H9 (cell line): Measurements from ENCODE around the gene TMCO6. TPM values are rescaled to one million over a fixed set of nuclear protein-coding genes. Genes with fewer than 3 reads are reported as not detected.

ENCODE experiments used
- DNase-seq: peaks from one replicate; pipeline ENCODE4 v3.0.0-alpha.2; 2017
- H2AFZ ChIP-seq: one replicate; pipeline ENCODE4 v1.6.1; 2013; ENCODE audit warnings: mild to moderate bottlenecking, low read length, control low read depth, moderate library complexity
- H2AK5ac ChIP-seq: 2 replicates; pipeline ENCODE4 v1.6.1; 2013; ENCODE audit warnings: low read length, control low read depth, mixed read lengths; ENCODE audit not compliant: insufficient read length
- H2BK120ac ChIP-seq: one replicate; pipeline ENCODE4 v1.6.1; 2013; ENCODE audit warnings: low read depth, mild to moderate bottlenecking, low read length, control low read depth, inconsistent platforms; ENCODE audit not compliant: poor library complexity, severe bottlenecking
- H2BK12ac ChIP-seq: 2 replicates; pipeline ENCODE4 v1.6.1; 2013; ENCODE audit warnings: low read length, control low read depth, mixed read lengths, low read depth; ENCODE audit not compliant: insufficient read length
- H2BK15ac ChIP-seq: 2 replicates; pipeline ENCODE4 v1.6.1; 2013; ENCODE audit warnings: low read depth, low read length, control low read depth
- H2BK20ac ChIP-seq: one replicate; pipeline ENCODE4 v1.6.1; 2013; ENCODE audit warnings: low read depth, mild to moderate bottlenecking, low read length, control low read depth, inconsistent platforms; ENCODE audit not compliant: poor library complexity, severe bottlenecking
- H2BK5ac ChIP-seq: 2 replicates; pipeline ENCODE4 v1.6.1; 2013; ENCODE audit warnings: low read length, control low read depth, mixed read lengths; ENCODE audit not compliant: insufficient read length
- H3K14ac ChIP-seq: 2 replicates; pipeline ENCODE4 v1.6.1; 2013; ENCODE audit warnings: low read length, control low read depth; ENCODE audit not compliant: insufficient read depth
- H3K18ac ChIP-seq: 2 replicates; pipeline ENCODE4 v1.6.1; 2013; ENCODE audit warnings: low read depth, mild to moderate bottlenecking, mixed read lengths, low read length, control low read depth; ENCODE audit not compliant: insufficient read length
- H3K23ac ChIP-seq: 2 replicates; pipeline ENCODE4 v1.6.1; 2013; ENCODE audit warnings: low read length, control low read depth, mixed read lengths, low read depth; ENCODE audit not compliant: insufficient read length
- H3K23me2 ChIP-seq: 2 replicates; pipeline ENCODE4 v1.6.1; 2013; ENCODE audit warnings: low read depth, mild to moderate bottlenecking, mixed read lengths, low read length, control low read depth; ENCODE audit not compliant: insufficient read length, poor library complexity, severe bottlenecking
- H3K27ac ChIP-seq: 2 replicates; pipeline ENCODE4 v1.5.1; 2013; ENCODE audit warnings: low read length, control low read depth, mixed read lengths, low read depth; ENCODE audit not compliant: insufficient read length
- H3K27me3 ChIP-seq: 2 replicates; pipeline ENCODE4 v1.6.1; 2013; ENCODE audit warnings: low read length, control low read depth, inconsistent platforms; ENCODE audit not compliant: insufficient read depth
- H3K4ac ChIP-seq: 2 replicates; pipeline ENCODE4 v1.6.1; 2013; ENCODE audit warnings: low read depth, mild to moderate bottlenecking, control low read depth, inconsistent platforms, low read length, moderate library complexity
- H3K4me1 ChIP-seq: 2 replicates; pipeline ENCODE4 v1.6.1; 2013; ENCODE audit warnings: low read length, control low read depth, inconsistent platforms; ENCODE audit not compliant: insufficient read depth
- H3K4me2 ChIP-seq: 2 replicates; pipeline ENCODE4 v1.6.1; 2013; ENCODE audit warnings: low read length, control low read depth, mixed read lengths; ENCODE audit not compliant: insufficient read length, insufficient read depth
- H3K56ac ChIP-seq: 2 replicates; pipeline ENCODE4 v1.6.1; 2013; ENCODE audit warnings: low read depth, mild to moderate bottlenecking, mixed read lengths, low read length, control low read depth; ENCODE audit not compliant: insufficient read length
- H3K79me1 ChIP-seq: 2 replicates; pipeline ENCODE4 v1.6.1; 2013; ENCODE audit warnings: low read depth, mild to moderate bottlenecking, moderate library complexity, low read length, control low read depth, inconsistent platforms; ENCODE audit not compliant: insufficient read depth, poor library complexity, severe bottlenecking
- H3K79me2 ChIP-seq: 2 replicates; pipeline ENCODE4 v1.6.1; 2013; ENCODE audit warnings: low read length, control low read depth, inconsistent platforms; ENCODE audit not compliant: insufficient read depth
- H3K9ac ChIP-seq: 2 replicates; pipeline ENCODE4 v1.6.1; 2013; ENCODE audit warnings: low read length, control low read depth, mixed read lengths; ENCODE audit not compliant: insufficient read length; ENCODE audit errors: extremely low read depth
- H3K9me3 ChIP-seq: one replicate; pipeline ENCODE4 v1.6.1; 2013; ENCODE audit warnings: low read depth, low read length, inconsistent platforms; ENCODE audit not compliant: control insufficient read depth
- H3T11ph ChIP-seq: one replicate; pipeline ENCODE4 v1.6.1; 2013; ENCODE audit warnings: mild to moderate bottlenecking, low read length, control low read depth, inconsistent platforms
- H4K20me1 ChIP-seq: one replicate; pipeline ENCODE4 v1.6.1; 2013; ENCODE audit not compliant: control insufficient read depth, insufficient read length, insufficient read depth
- H4K5ac ChIP-seq: 2 replicates; pipeline ENCODE4 v1.6.1; 2013; ENCODE audit warnings: low read depth, mild to moderate bottlenecking, mixed read lengths, low read length, control low read depth; ENCODE audit not compliant: insufficient read length
- H4K8ac ChIP-seq: replicated peaks from 2 replicates; pipeline ENCODE4 v1.6.1; 2013; ENCODE audit warnings: low read length, control low read depth, mixed read lengths, low read depth; ENCODE audit not compliant: insufficient read length
- H4K91ac ChIP-seq: 2 replicates; pipeline ENCODE4 v1.6.1; 2013; ENCODE audit warnings: low read depth, mild to moderate bottlenecking, moderate library complexity, mixed read lengths, low read length, control low read depth; ENCODE audit not compliant: insufficient read length
- H3K27ac Mint-ChIP-seq, 3 experiments: 2 replicates in 2 of 3; 3 replicates in 1 of 3; pipeline ENCODE4 v1.8.0; 2020 to 2021; ENCODE audit warnings: mixed read lengths in 3 of 3, mild to moderate bottlenecking in 1 of 3, moderate library complexity in 1 of 3
- H3K27me3 Mint-ChIP-seq: 2 replicates; pipeline ENCODE4 v1.8.0; 2021; ENCODE audit warnings: low read depth, mild to moderate bottlenecking, moderate library complexity, mixed read lengths
- H3K36me3 Mint-ChIP-seq, 3 experiments: 2 replicates in 2 of 3; 3 replicates in 1 of 3; pipeline ENCODE4 v1.8.0; 2020 to 2021; ENCODE audit warnings: low read depth in 3 of 3, mixed read lengths in 3 of 3; ENCODE audit not compliant: insufficient read depth in 1 of 3
- H3K4me1 Mint-ChIP-seq, 2 experiments: 2 replicates each; pipeline ENCODE4 v1.8.0; 2020; ENCODE audit warnings: mixed read lengths in 2 of 2
- H3K4me3 Mint-ChIP-seq, 2 experiments: 2 replicates in 1 of 2; 3 replicates in 1 of 2; pipeline ENCODE4 v1.8.0; 2020 to 2021; ENCODE audit warnings: mild to moderate bottlenecking in 2 of 2, mixed read lengths in 2 of 2, moderate library complexity in 1 of 2
- H3K9me3 Mint-ChIP-seq, 2 experiments: 2 replicates in 1 of 2; 3 replicates in 1 of 2; pipeline ENCODE4 v1.8.0; 2020; ENCODE audit warnings: mild to moderate bottlenecking in 2 of 2, mixed read lengths in 2 of 2, moderate library complexity in 1 of 2
- WGBS: extraction: QIAGEN DNeasy Blood & Tissue Kit; methylation state at CpG from one replicate; pipeline ENCODE4 v1.1.7; 2013; ENCODE audit warnings: missing lambda C conversion rate, low lambda C conversion rate, mixed read lengths; ENCODE audit not compliant: insufficient read length; ENCODE audit errors: extremely low coverage; 5-methylcytosine and 5-hydroxymethylcytosine counted together
- total RNA-seq: library from RNA; stranded (reverse); gene quantifications from 2 replicates; pipeline ENCODE4 v1.2.1, GENCODE V29; 2021
- TF ChIP-seq, protein P1 (sequence below): fragments of 200-600 bp; sonication (generic); conservative IDR thresholded peaks from 3 replicates; pipeline ENCODE4 v1.8.0; 2021; ENCODE audit warnings: antibody characterized with exemption, mild to moderate bottlenecking

TMCO6 gene
- total RNA-seq, 1 experiment from 2014 or later: 39.3 TPM

DNA sequence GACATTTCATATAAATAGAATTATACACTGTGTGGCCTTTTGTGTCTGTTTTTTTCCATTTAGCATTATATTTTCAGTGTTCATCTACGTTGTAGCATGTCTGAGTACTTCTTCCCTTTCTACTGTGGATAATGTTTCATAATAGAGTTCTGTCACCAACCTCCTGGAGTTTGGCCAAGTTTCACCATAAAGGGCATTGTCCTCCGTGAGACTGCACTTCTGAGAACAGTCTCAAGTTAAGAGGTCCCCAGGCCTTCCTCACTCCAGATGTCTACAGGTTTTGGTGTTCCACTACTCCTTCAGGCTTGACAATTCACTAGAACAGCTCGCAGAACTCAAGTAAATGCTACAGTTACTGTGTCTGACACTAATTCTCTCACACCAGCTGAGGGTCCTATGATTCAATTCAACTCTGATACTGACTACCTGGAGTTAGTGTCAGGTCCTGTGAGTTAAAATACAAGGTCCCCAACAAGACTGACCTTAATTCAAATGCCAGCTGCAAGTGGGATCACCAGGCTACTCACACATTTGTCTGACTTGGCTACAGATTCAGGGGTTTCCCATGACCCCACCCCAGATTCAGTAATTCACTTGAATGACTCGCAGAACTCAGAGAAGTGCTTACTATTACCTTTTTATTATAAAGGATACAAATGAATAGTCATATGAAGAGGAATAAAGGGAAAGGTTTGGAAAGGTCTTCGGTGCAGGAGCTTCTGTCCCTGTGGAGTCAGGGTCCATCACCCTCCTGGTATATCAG is 43.5 kb upstream of the TMCO6 start:
- no peak overlapping the region for H3K9ac ChIP-seq
- no peaks in the 10 kb centered on the region for H4K20me1 ChIP-seq
- DNase-seq: no peak
- H3K23ac ChIP-seq: no peak overlapping the region
- no peaks in the 10 kb centered on the region for H3K27me3 ChIP-seq
- no peak overlapping the region for H3K27ac ChIP-seq
- H3K14ac ChIP-seq: no peak overlapping the region
- no peaks in the 10 kb centered on the region for H3K9me3 ChIP-seq
- H3K27ac Mint-ChIP-seq: no peak overlapping the region
- no peak overlapping the region for H4K91ac ChIP-seq
- no peak overlapping the region for H2BK120ac ChIP-seq
- H3K56ac ChIP-seq: no peak overlapping the region
- H4K8ac ChIP-seq: no peak overlapping the region
- H2AFZ ChIP-seq: no peak overlapping the region
- H2BK5ac ChIP-seq: no peak overlapping the region
- H3K4me3 Mint-ChIP-seq: no peak overlapping the region
- H2BK20ac ChIP-seq: no peak overlapping the region
- H3T11ph ChIP-seq: no peak overlapping the region
- no peaks in the 10 kb centered on the region for H3K79me2 ChIP-seq
- peaks cover 5 to 6% of the 10 kb centered on the region in 2 experiments for H3K4me1 Mint-ChIP-seq
- no peak overlapping the region for H4K5ac ChIP-seq
- no peak overlapping the region for H3K4ac ChIP-seq
- no peak overlapping the region for H3K18ac ChIP-seq
- no peak overlapping the region for H3K4me2 ChIP-seq
- H3K79me1 ChIP-seq: no peaks in the 10 kb centered on the region
- no peaks in the 10 kb centered on the region for H3K23me2 ChIP-seq
- H3K36me3 Mint-ChIP-seq: no peaks in the 10 kb centered on the region
- WGBS: no CpG with 5 or more reads among the region's 5 CpGs
- TF ChIP-seq, protein P1, sequence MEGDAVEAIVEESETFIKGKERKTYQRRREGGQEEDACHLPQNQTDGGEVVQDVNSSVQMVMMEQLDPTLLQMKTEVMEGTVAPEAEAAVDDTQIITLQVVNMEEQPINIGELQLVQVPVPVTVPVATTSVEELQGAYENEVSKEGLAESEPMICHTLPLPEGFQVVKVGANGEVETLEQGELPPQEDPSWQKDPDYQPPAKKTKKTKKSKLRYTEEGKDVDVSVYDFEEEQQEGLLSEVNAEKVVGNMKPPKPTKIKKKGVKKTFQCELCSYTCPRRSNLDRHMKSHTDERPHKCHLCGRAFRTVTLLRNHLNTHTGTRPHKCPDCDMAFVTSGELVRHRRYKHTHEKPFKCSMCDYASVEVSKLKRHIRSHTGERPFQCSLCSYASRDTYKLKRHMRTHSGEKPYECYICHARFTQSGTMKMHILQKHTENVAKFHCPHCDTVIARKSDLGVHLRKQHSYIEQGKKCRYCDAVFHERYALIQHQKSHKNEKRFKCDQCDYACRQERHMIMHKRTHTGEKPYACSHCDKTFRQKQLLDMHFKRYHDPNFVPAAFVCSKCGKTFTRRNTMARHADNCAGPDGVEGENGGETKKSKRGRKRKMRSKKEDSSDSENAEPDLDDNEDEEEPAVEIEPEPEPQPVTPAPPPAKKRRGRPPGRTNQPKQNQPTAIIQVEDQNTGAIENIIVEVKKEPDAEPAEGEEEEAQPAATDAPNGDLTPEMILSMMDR: no peak
- no peak overlapping the region for H2AK5ac ChIP-seq
- H3K27me3 Mint-ChIP-seq: peaks cover 9% of the 10 kb centered on the region
- H3K4me1 ChIP-seq: no peaks in the 10 kb centered on the region
- H2BK15ac ChIP-seq: no peak overlapping the region
- no peak overlapping the region for H2BK12ac ChIP-seq
- H3K9me3 Mint-ChIP-seq: no peaks in the 10 kb centered on the region; a peak in 1 of 5 replicates
